ENCODE results near the gene PTP4A2. TPM values are rescaled to one million over a fixed set of nuclear protein-coding genes. Genes with fewer than 3 reads are reported as not detected.

Gene PTP4A2
- total and polyA plus RNA-seq, 7 experiments from 2014 or later: 196 to 449 (median 276) TPM

DNA sequence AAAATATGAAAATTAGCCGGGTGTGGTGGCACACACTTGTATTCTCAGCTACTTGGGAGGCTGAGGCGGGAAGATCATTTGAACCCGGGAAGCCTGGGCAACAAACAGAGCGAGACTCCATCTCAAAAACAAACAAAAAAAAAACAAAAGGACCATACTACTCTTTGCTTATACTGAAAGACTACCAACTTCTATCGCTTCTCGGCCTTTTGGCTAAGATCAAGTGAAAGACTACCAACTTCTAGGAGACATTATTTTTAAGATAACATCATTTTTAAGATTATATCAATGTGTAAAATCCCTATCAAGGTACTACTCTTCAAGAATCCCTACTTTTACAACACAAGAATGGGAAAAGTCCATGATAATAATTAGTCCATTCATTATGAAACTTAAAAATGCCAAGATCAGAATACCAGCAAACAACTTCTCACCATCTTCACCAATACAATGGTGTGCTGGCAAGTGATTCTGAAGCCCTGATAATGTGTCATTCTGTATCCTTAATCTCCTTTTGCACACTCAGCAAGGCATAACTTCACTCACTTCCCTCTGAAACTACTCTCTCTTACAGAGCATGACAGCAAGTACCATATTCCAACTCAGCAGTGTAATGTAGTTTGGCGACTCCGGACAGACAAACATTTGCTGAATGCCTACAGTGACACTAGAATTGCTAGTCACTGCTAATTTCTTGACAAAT is 1.7 kb downstream of the PTP4A2 start:
- DNase-seq: no peak
- no peaks in the 10 kb centered on the region for H3K27me3 ChIP-seq (ENCODE audit: control insufficient read depth in 2 of 2, insufficient read depth in 2 of 2, low read length in 2 of 2)
- no peaks in the 10 kb centered on the region for H3K27me3 Mint-ChIP-seq
- no peak for ATAC-seq
- H3K4me1 Mint-ChIP-seq: peaks cover 57 to 85% (median 78%) of the 10 kb centered on the region in 7 donors
- H3K36me3 ChIP-seq (ENCODE audit: control insufficient read depth in 2 of 3, insufficient read depth in 3 of 3, low read length in 3 of 3): peaks cover 0 to 6% (median 0%) of the 10 kb centered on the region in 3 experiments
- peak overlapping the region; percentile 92 to 100 (median 96) for H3K4me3 Mint-ChIP-seq
- peaks cover 0 to 32% (median 5%) of the 10 kb centered on the region in 5 donors for H3K36me3 Mint-ChIP-seq
- peak overlapping the region; percentile 81 for H3K27ac ChIP-seq (ENCODE audit: low read depth, low read length)
- H3K4me1 ChIP-seq (ENCODE audit: control insufficient read depth in 2 of 2, insufficient read depth in 2 of 2, low read length in 2 of 2): peaks cover 66 to 71% of the 10 kb centered on the region in 2 donors
- ChIA-PET POLR2A (interaction anchor here (0.5 to 10.5 kb wide), 11 partner anchors 8 to 701 kb away, joined by 3 to 248 read pairs (median 7); no protein-coding TSS in a partner anchor), CTCF (interaction anchor here (0.6 to 2.7 kb wide), 2 partner anchors 28 to 125 kb away, joined by 3 to 13 read pairs; no protein-coding TSS in a partner anchor)
- H3K27ac Mint-ChIP-seq: peak overlapping the region; percentile 89 to 96 (median 91)
- no peaks in the 10 kb centered on the region for H3K9me3 ChIP-seq (ENCODE audit: control insufficient read depth in 2 of 3, low read length in 3 of 3)
- intact Hi-C loops (cut with micrococcal nuclease): loop anchor here (2.0 to 10.0 kb wide), 7 partner anchors 16 to 1192 kb away; partner anchors contain the start of genes PUM1 (in 2 of the 2), ADGRB2 (in 1 of the 2), BSDC1 (in 1 of the 2) and PEF1 (in 1 of the 2)
- H3K9me3 Mint-ChIP-seq: peaks cover 0 to 4% (median 0%) of the 10 kb centered on the region in 11 donors
- peak overlapping the region; percentile 81 for H3K4me3 ChIP-seq (ENCODE audit: low read length)

DNA sequence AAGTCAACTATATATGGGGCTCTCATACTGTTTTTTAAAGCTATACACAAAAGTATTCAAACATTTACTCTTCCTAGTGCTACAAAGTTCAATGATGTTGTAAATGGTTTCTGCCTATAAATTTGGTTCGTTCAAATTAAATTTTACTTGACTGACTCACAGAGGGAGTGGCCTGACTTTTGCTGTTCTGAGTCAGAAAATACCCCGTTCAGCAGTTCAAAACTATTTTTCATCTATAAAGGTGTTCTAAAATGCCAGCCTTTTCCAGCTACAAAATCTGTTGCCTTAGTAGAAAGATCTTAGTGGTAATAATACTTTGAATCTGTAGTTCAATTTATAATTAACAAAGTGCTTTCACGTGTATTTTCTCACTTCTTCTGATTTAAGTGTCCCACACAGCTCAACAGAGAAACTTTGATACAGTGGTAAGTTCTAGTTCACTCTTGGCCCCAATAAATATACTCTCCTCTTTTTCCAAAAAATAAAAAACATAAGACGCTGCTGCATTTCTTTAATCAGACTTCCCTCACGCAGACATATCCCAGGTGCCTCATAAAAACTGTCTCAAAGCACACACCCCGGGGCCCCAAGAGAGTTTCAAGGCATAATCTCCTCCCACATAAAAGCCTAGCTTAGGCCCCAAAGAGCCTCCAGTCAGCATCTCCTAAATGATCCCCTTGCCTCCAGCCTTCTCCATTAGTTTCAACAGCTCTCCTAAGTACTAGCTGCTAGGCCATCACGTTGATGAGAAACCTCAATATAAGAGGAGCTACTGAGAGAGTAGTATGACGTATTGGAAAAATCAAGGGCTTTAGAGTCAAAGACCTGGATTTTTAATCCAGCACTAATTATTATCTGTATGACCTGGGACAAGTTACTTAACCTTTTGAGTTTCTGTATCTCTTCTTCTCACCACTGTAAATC is 3.2 kb downstream of the PTP4A2 start:
- intact Hi-C loops (cut with micrococcal nuclease): loop anchor here (1.0 to 10.0 kb wide), 9 partner anchors 8 to 1190 kb away; partner anchors contain the start of genes PUM1 (in 2 of the 2), ADGRB2 (in 1 of the 2), BSDC1 (in 1 of the 2) and PEF1 (in 1 of the 2)
- Mint-ChIP-seq H3K36me3 (peaks cover 0 to 36% (median 5%) of the 10 kb centered on the region in 5 donors), H3K4me3 (peak overlapping the region; percentile 92 to 100 (median 96)), H3K27me3 (no peaks in the 10 kb centered on the region), H3K9me3 (peaks cover 0 to 4% (median 0%) of the 10 kb centered on the region in 11 donors), H3K27ac (peak overlapping the region; percentile 87 to 96 (median 91)), H3K4me1 (peaks cover 62 to 89% (median 81%) of the 10 kb centered on the region in 7 donors)
- peaks cover 0 to 6% (median 0%) of the 10 kb centered on the region in 3 experiments for H3K36me3 ChIP-seq (ENCODE audit: control insufficient read depth in 2 of 3, insufficient read depth in 3 of 3, low read length in 3 of 3)
- ChIA-PET POLR2A (interaction anchor here (0.6 to 4.2 kb wide), 23 partner anchors 9 to 419 kb away, joined by 3 to 44 read pairs (median 5); no protein-coding TSS in a partner anchor), CTCF (interaction anchor here (0.8 to 2.7 kb wide), 8 partner anchors 8 to 119 kb away, joined by 3 to 13 read pairs (median 4); no protein-coding TSS in a partner anchor)
- peaks cover 68 to 69% of the 10 kb centered on the region in 2 donors for H3K4me1 ChIP-seq (ENCODE audit: control insufficient read depth in 2 of 2, insufficient read depth in 2 of 2, low read length in 2 of 2)
- ATAC-seq (no peak), DNase-seq (peak in 1 of 9 donors; percentile 66)
- H3K9me3 ChIP-seq (ENCODE audit: control insufficient read depth in 2 of 3, low read length in 3 of 3): no peaks in the 10 kb centered on the region
- H3K27ac ChIP-seq (ENCODE audit: low read depth, low read length): peak overlapping the region; percentile 81
- peak overlapping the region; percentile 81 for H3K4me3 ChIP-seq (ENCODE audit: low read length)
- no peaks in the 10 kb centered on the region for H3K27me3 ChIP-seq (ENCODE audit: control insufficient read depth in 2 of 2, insufficient read depth in 2 of 2, low read length in 2 of 2)

DNA sequence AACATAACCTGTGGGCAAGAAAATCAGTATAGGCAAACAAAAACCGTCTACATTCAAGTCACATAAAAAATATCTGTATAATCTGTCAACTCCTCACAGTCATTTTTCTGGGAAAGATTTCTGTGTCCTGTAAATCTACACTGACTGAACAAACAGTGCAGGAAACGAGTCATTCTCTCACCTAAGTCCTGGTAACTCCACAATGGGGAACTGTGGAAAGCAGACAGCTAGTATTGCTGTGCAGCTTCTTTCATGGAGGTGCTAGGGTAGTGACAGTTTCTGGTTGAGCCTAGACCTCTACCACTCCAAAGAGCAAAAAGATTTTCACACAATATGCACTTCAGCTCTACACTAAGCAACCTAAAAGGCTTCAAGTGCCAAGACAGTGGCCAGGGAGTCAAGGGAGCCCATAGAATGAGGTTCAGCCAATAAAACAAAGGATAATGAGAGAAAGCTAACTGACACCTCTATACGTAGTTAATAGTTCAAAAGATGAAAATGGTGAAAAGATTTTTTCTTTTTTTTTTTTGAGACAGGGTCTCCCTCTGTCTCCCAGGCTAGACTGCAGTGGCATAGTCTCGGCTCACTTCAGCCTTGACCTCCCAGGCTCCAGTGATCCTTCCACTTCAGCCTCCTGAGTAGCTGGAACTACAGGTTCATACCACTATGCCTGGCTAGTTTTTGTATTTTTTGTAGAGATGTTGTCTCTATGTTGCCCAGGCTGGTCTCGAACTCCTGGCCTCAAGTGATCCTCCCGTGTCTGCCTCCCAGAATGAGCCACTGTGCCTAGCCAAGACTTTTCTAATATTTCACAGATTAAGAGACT is 5.5 kb downstream of the PTP4A2 start:
- peak overlapping the region; percentile 81 for H3K27ac ChIP-seq (ENCODE audit: low read depth, low read length)
- H3K9me3 Mint-ChIP-seq: no peaks in the 10 kb centered on the region
- H3K9me3 ChIP-seq (ENCODE audit: control insufficient read depth in 2 of 3, low read length in 3 of 3): no peaks in the 10 kb centered on the region
- no peaks in the 10 kb centered on the region for H3K27me3 Mint-ChIP-seq
- DNase-seq: no peak
- H3K27me3 ChIP-seq (ENCODE audit: control insufficient read depth in 2 of 2, insufficient read depth in 2 of 2, low read length in 2 of 2): no peaks in the 10 kb centered on the region
- ATAC-seq: peak; percentile 33
- ChIA-PET CTCF (interaction anchor here (0.6 to 1.2 kb wide), 3 partner anchors 22 to 316 kb away, joined by 3 to 4 read pairs (median 4); no protein-coding TSS in a partner anchor), POLR2A (interaction anchor here (0.6 to 4.2 kb wide), 11 partner anchors 9 to 326 kb away, joined by 3 to 44 read pairs (median 4); no protein-coding TSS in a partner anchor)
- H3K36me3 ChIP-seq (ENCODE audit: control insufficient read depth in 2 of 3, insufficient read depth in 3 of 3, low read length in 3 of 3): peaks cover 0 to 6% (median 0%) of the 10 kb centered on the region in 3 experiments
- peaks cover 0 to 40% (median 5%) of the 10 kb centered on the region in 5 donors for H3K36me3 Mint-ChIP-seq
- peak overlapping the region; percentile 28 for H3K4me3 ChIP-seq (ENCODE audit: low read length)
- H3K27ac Mint-ChIP-seq: peak overlapping the region; percentile 84 to 96 (median 91)
- peaks cover 62 to 70% of the 10 kb centered on the region in 2 donors for H3K4me1 ChIP-seq (ENCODE audit: control insufficient read depth in 2 of 2, insufficient read depth in 2 of 2, low read length in 2 of 2)
- intact Hi-C loops (cut with micrococcal nuclease): loop anchor here (1.0 to 10.0 kb wide), 5 partner anchors 8 to 1188 kb away; partner anchors contain the start of genes PEF1 (in 1 of the 2), PUM1 (in 1 of the 2) and TMEM39B (in 1 of the 2)
- peak overlapping the region; percentile 78 to 100 (median 96) for H3K4me3 Mint-ChIP-seq
- peaks cover 65 to 96% (median 85%) of the 10 kb centered on the region in 7 donors for H3K4me1 Mint-ChIP-seq

DNA sequence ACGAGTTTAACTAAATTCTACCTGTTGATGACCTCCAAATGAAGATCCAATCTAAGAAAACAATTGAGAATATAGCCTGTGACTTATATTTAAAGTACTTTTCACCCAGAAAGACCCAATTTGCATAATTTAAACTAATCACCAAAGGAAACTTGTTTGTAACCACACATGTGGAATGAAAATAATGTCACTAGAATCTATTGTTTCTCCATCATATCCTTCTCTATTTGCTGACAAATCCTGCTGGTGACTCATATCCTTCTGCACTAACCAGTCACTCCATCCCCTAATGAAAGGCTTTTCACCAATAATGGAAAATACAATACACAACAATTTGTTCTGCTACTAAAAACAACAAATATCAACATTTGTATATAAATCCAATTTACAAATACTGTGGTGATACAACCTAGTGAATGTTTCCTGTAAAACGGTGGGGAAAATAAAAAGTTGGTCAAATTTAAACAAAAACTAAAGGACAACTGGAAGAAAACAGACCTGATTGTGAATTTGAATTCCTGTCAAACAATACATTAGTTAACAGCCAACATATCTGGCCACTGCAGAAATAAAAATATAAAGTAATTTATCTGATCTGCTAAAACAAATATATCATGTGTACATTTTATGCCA is 6.5 kb downstream of the PTP4A2 start:
- H3K27ac ChIP-seq (ENCODE audit: low read depth, low read length): peak overlapping the region; percentile 81
- no peaks in the 10 kb centered on the region for H3K9me3 ChIP-seq (ENCODE audit: control insufficient read depth in 2 of 3, low read length in 3 of 3)
- H3K4me1 Mint-ChIP-seq: peaks cover 70 to 99% (median 90%) of the 10 kb centered on the region in 7 donors
- H3K36me3 ChIP-seq (ENCODE audit: control insufficient read depth in 2 of 3, insufficient read depth in 3 of 3, low read length in 3 of 3): no peaks in the 10 kb centered on the region
- intact Hi-C loops (cut with micrococcal nuclease): loop anchor here (1.0 to 10.0 kb wide), 5 partner anchors 7 to 1187 kb away; partner anchors contain the start of genes PEF1 (in 1 of the 2), PUM1 (in 1 of the 2) and TMEM39B (in 1 of the 2)
- peak; percentile 44 for ATAC-seq
- no peaks in the 10 kb centered on the region for H3K27me3 ChIP-seq (ENCODE audit: control insufficient read depth in 2 of 2, insufficient read depth in 2 of 2, low read length in 2 of 2)
- H3K27me3 Mint-ChIP-seq: no peaks in the 10 kb centered on the region
- POLR2A ChIA-PET: interaction anchor here (1.1 to 4.2 kb wide), 9 partner anchors 8 to 42 kb away, joined by 3 to 44 read pairs (median 5); no protein-coding TSS in a partner anchor
- H3K4me3 ChIP-seq (ENCODE audit: low read length): peak overlapping the region; percentile 33
- DNase-seq: no peak
- peaks cover 72 to 79% of the 10 kb centered on the region in 2 donors for H3K4me1 ChIP-seq (ENCODE audit: control insufficient read depth in 2 of 2, insufficient read depth in 2 of 2, low read length in 2 of 2)
- H3K4me3 Mint-ChIP-seq: peak overlapping the region; percentile 49 to 100 (median 94)
- H3K9me3 Mint-ChIP-seq: no peaks in the 10 kb centered on the region
- peaks cover 0 to 34% (median 2%) of the 10 kb centered on the region in 5 donors for H3K36me3 Mint-ChIP-seq
- CTCF ChIA-PET: interaction anchor here (1.4 kb wide), 1 partner anchor 32 kb away, joined by 5 read pairs; no protein-coding TSS in a partner anchor
- peak overlapping the region; percentile 68 to 95 (median 91) for H3K27ac Mint-ChIP-seq
